Activated T-helper 1 cell treated with anti-CD3 and anti-CD28 coated beads, Interleukin-12 subunit alpha, Interleukin-12 subunit beta, Interleukin-2, Interleukin-4 antibody, amounts not matched to agents 30 ng/mL and 10 ng/mL and 1 ng/mL, durations not matched to agents 14 hours and 24 hours and 36 hours (primary cell): ENCODE measurements around the gene CNPY1. TPM values are rescaled to one million over a fixed set of nuclear protein-coding genes. Genes with fewer than 3 reads are reported as not detected.

Experiments used
- DNase-seq: peaks from one replicate; pipeline ENCODE4 v3.0.0; 2021; ENCODE audit warnings: low spot score
- H3K27ac Mint-ChIP-seq: one replicate; pipeline ENCODE4 v1.8.0; 2021; ENCODE audit warnings: mild to moderate bottlenecking, mixed read lengths
- H3K27me3 Mint-ChIP-seq: one replicate; pipeline ENCODE4 v1.8.0; 2022; ENCODE audit warnings: mild to moderate bottlenecking, moderate library complexity, mixed read lengths; ENCODE audit not compliant: insufficient read depth
- H3K36me3 Mint-ChIP-seq: one replicate; pipeline ENCODE4 v1.8.0; 2021; ENCODE audit warnings: low read depth, mixed read lengths
- H3K4me1 Mint-ChIP-seq: one replicate; pipeline ENCODE4 v1.8.0; 2021; ENCODE audit warnings: low read depth, mixed read lengths
- H3K4me3 Mint-ChIP-seq: one replicate; pipeline ENCODE4 v1.8.0; 2021; ENCODE audit warnings: mild to moderate bottlenecking, moderate library complexity, mixed read lengths
- H3K9me3 Mint-ChIP-seq: one replicate; pipeline ENCODE4 v1.8.0; 2021; ENCODE audit warnings: mixed read lengths
- intact Hi-C: fragments of 100-400 bp; cut with micrococcal nuclease; formaldehyde crosslinking; loops from one replicate; pipeline ENCODE4 v1.15.1; 2024
- total RNA-seq: library from RNA; stranded (reverse); gene quantifications from 2 replicates; pipeline ENCODE4 v1.2.3, GENCODE V29; 2022

CNPY1 gene
- total RNA-seq, 1 donor from 2014 or later, result not detected

GRCh38 chr7:155544485-155544884 lies 1.9 kb downstream of the CNPY1 start:
- no peaks in the 10 kb centered on the region for H3K36me3 Mint-ChIP-seq
- H3K27me3 Mint-ChIP-seq, result peaks cover 13% of the 10 kb centered on the region
- no peak overlapping the region for H3K4me3 Mint-ChIP-seq
- no peaks in the 10 kb centered on the region for H3K9me3 Mint-ChIP-seq
- no peaks in the 10 kb centered on the region for H3K4me1 Mint-ChIP-seq
- no peak for DNase-seq
- intact Hi-C loops, result no loop called here
- H3K27ac Mint-ChIP-seq, result no peak overlapping the region

GRCh38 chr7:155543926-155544325 lies 2.4 kb downstream of the CNPY1 start:
- DNase-seq, result no peak
- Mint-ChIP-seq H3K27me3 (peaks cover 16% of the 10 kb centered on the region), H3K9me3 (no peaks in the 10 kb centered on the region), H3K27ac (no peak overlapping the region), H3K36me3 (no peaks in the 10 kb centered on the region), H3K4me1 (no peaks in the 10 kb centered on the region), H3K4me3 (no peak overlapping the region)
- intact Hi-C loops, result no loop called here

- no peak for DNase-seq
- Mint-ChIP-seq H3K4me1 (no peaks in the 10 kb centered on the region), H3K27me3 (peaks cover 20% of the 10 kb centered on the region), H3K9me3 (no peaks in the 10 kb centered on the region), H3K36me3 (no peaks in the 10 kb centered on the region), H3K27ac (no peak overlapping the region), H3K4me3 (no peak overlapping the region)
- intact Hi-C loops, result no loop called here
These were observed 3.1 kb downstream of the CNPY1 start for GRCh38 chr7:155543011-155543876.

GRCh38 chr7:155541986-155542675 lies 4.2 kb downstream of the CNPY1 start:
- Mint-ChIP-seq H3K4me3 (no peak overlapping the region), H3K27ac (no peak overlapping the region), H3K27me3 (peaks cover 20% of the 10 kb centered on the region), H3K4me1 (no peaks in the 10 kb centered on the region), H3K36me3 (no peaks in the 10 kb centered on the region), H3K9me3 (no peaks in the 10 kb centered on the region)
- DNase-seq, result no peak
- intact Hi-C loops, result no loop called here

GRCh38 chr7:155540553-155540952 lies 5.8 kb downstream of the CNPY1 start:
- Mint-ChIP-seq H3K27me3 (peaks cover 28% of the 10 kb centered on the region), H3K36me3 (no peaks in the 10 kb centered on the region), H3K9me3 (no peaks in the 10 kb centered on the region), H3K4me1 (no peaks in the 10 kb centered on the region), H3K4me3 (no peak overlapping the region), H3K27ac (no peak overlapping the region)
- no peak for DNase-seq
- intact Hi-C loops, result no loop called here

GRCh38 chr7:155538293-155538692 lies 8.1 kb downstream of the CNPY1 start:
- Mint-ChIP-seq H3K4me3 (no peak overlapping the region), H3K4me1 (peaks cover 5% of the 10 kb centered on the region), H3K27me3 (peaks cover 49% of the 10 kb centered on the region), H3K9me3 (no peaks in the 10 kb centered on the region), H3K27ac (no peak overlapping the region), H3K36me3 (no peaks in the 10 kb centered on the region)
- intact Hi-C loops, result loop anchor here (10.0 kb wide), 1 partner anchor 613 kb away; no protein-coding TSS in a partner anchor
- no peak for DNase-seq

- peaks cover 11% of the 10 kb centered on the region for H3K4me1 Mint-ChIP-seq
- intact Hi-C loops, result loop anchor here (10.0 kb wide), 1 partner anchor 612 kb away; no protein-coding TSS in a partner anchor
- no peak overlapping the region for H3K27ac Mint-ChIP-seq
- H3K36me3 Mint-ChIP-seq, result no peaks in the 10 kb centered on the region
- no peaks in the 10 kb centered on the region for H3K9me3 Mint-ChIP-seq
- peaks cover 62% of the 10 kb centered on the region for H3K27me3 Mint-ChIP-seq
- no peak overlapping the region for H3K4me3 Mint-ChIP-seq
- DNase-seq, result no peak
These were observed 9.9 kb downstream of the CNPY1 start for GRCh38 chr7:155536451-155536850.

GRCh38 chr7:155534691-155535090 lies 11.7 kb downstream of the CNPY1 start:
- Mint-ChIP-seq H3K36me3 (no peaks in the 10 kb centered on the region), H3K4me3 (no peak overlapping the region), H3K27ac (no peak overlapping the region), H3K27me3 (peaks cover 66% of the 10 kb centered on the region), H3K4me1 (peaks cover 11% of the 10 kb centered on the region), H3K9me3 (no peaks in the 10 kb centered on the region)
- intact Hi-C loops, result loop anchor here (5.0 to 10.0 kb wide), 2 partner anchors 610 to 1468 kb away; no protein-coding TSS in a partner anchor
- no peak for DNase-seq

- H3K36me3 Mint-ChIP-seq, result no peaks in the 10 kb centered on the region
- no peak overlapping the region for H3K4me3 Mint-ChIP-seq
- H3K27me3 Mint-ChIP-seq, result peaks cover 61% of the 10 kb centered on the region
- H3K9me3 Mint-ChIP-seq, result no peaks in the 10 kb centered on the region
- intact Hi-C loops, result loop anchor here (2.0 to 10.0 kb wide), 5 partner anchors 21 to 1468 kb away; no protein-coding TSS in a partner anchor
- no peak for DNase-seq
- H3K4me1 Mint-ChIP-seq, result peaks cover 11% of the 10 kb centered on the region
- no peak overlapping the region for H3K27ac Mint-ChIP-seq
These were observed 12.3 kb downstream of the CNPY1 start for GRCh38 chr7:155533827-155534690.

GRCh38 chr7:155533120-155533826 lies 13.1 kb downstream of the CNPY1 start:
- no peak overlapping the region for H3K27ac Mint-ChIP-seq
- H3K4me3 Mint-ChIP-seq, result no peak overlapping the region
- no peak for DNase-seq
- peaks cover 58% of the 10 kb centered on the region for H3K27me3 Mint-ChIP-seq
- H3K36me3 Mint-ChIP-seq, result no peaks in the 10 kb centered on the region
- intact Hi-C loops, result loop anchor here (2.0 to 10.0 kb wide), 5 partner anchors 20 to 1469 kb away; no protein-coding TSS in a partner anchor
- no peaks in the 10 kb centered on the region for H3K9me3 Mint-ChIP-seq
- peaks cover 11% of the 10 kb centered on the region for H3K4me1 Mint-ChIP-seq

GRCh38 chr7:155532792-155533119 lies 13.6 kb downstream of the CNPY1 start:
- DNase-seq, result no peak
- Mint-ChIP-seq H3K36me3 (no peaks in the 10 kb centered on the region), H3K4me1 (peaks cover 11% of the 10 kb centered on the region), H3K27me3 (peaks cover 63% of the 10 kb centered on the region), H3K4me3 (no peak overlapping the region), H3K9me3 (no peaks in the 10 kb centered on the region), H3K27ac (no peak overlapping the region)
- intact Hi-C loops, result loop anchor here (2.0 to 10.0 kb wide), 5 partner anchors 20 to 1470 kb away; no protein-coding TSS in a partner anchor

GRCh38 chr7:155531681-155532080 lies 14.7 kb downstream of the CNPY1 start:
- DNase-seq, result no peak
- intact Hi-C loops, result loop anchor here (2.0 to 10.0 kb wide), 5 partner anchors 19 to 1471 kb away; no protein-coding TSS in a partner anchor
- no peaks in the 10 kb centered on the region for H3K36me3 Mint-ChIP-seq

More at GRCh38 chr7:155531681-155532080, 14.7 kb downstream of the CNPY1 start:
- no peak overlapping the region for H3K27ac Mint-ChIP-seq
- peaks cover 11% of the 10 kb centered on the region for H3K4me1 Mint-ChIP-seq
- no peak overlapping the region for H3K4me3 Mint-ChIP-seq
- peaks cover 63% of the 10 kb centered on the region for H3K27me3 Mint-ChIP-seq
- H3K9me3 Mint-ChIP-seq, result no peaks in the 10 kb centered on the region
